Astrocyte (in vitro differentiated cells and primary cell): ENCODE results near the gene OGFOD2.

ENCODE experiments used
- CTCF ChIP-seq: IDR thresholded peaks from 2 replicates; pipeline ENCODE4 v1.5.1; 2011; ENCODE audit warnings: low read depth, mild to moderate bottlenecking, inconsistent platforms, low read length, moderate library complexity; ENCODE audit not compliant: insufficient read depth
- EZH2 ChIP-seq: IDR thresholded peaks from 2 replicates; pipeline ENCODE4 v1.6.1; 2012; ENCODE audit warnings: mild to moderate bottlenecking, low read length, inconsistent platforms; ENCODE audit not compliant: insufficient read depth

GRCh38 chr12:122968104-122968503 is 6.9 kb upstream of the OGFOD2 start:
- no peak for TF ChIP-seq CTCF
- no peak for TF ChIP-seq EZH2
